HS-5 (cell line): ENCODE results near the gene MAT2A.

Experiments used
- DNase-seq: peaks from one replicate; pipeline ENCODE4 v3.0.0-alpha.2; 2012; ENCODE audit warnings: low read depth

MAT2A gene

DNA sequence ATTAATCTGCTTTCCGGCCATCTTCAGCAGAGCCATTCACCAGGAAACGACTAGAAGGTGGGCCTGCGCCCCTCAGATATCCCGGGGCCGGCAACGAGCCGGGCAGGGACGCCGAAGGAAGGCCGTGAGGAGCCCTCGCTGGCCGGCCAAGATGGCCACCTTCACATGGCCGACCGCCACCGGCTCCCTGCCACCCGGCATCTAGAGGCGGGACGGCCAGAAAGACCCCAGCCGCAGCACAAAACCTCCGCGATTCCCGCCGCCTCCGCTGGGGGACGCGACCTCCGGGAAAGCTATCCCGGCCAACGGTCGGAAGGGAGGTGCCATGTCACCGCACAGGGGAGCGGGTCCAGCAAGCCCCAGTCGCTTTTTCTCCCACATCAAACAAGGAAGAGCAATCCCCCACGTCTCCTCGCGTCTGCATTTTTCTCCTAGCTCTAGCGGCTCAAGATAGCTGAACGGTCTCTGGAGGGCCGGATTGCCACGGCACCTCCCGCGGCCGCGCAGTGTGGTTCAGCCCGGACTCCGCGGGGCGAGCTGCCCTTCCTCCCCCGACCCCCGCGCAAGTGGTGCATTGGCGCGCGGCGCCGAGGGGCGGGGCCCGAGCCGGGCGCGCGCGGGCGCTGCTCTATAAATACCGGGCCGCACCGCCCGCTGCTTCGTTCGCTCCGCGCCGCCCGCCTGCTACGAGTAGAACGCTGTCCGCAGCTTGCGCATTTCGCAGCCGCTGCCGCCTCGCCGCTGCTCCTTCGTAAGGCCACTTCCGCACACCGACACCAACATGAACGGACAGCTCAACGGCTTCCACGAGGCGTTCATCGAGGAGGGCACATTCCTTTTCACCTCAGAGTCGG is at the start of gene MAT2A:
TSS of gene MAT2A (plus strand) at position 662 of the 854 bp plus-strand sequence. CDS start at position 782, 120 bp downstream.
- peak; percentile 79 for DNase-seq

DNA sequence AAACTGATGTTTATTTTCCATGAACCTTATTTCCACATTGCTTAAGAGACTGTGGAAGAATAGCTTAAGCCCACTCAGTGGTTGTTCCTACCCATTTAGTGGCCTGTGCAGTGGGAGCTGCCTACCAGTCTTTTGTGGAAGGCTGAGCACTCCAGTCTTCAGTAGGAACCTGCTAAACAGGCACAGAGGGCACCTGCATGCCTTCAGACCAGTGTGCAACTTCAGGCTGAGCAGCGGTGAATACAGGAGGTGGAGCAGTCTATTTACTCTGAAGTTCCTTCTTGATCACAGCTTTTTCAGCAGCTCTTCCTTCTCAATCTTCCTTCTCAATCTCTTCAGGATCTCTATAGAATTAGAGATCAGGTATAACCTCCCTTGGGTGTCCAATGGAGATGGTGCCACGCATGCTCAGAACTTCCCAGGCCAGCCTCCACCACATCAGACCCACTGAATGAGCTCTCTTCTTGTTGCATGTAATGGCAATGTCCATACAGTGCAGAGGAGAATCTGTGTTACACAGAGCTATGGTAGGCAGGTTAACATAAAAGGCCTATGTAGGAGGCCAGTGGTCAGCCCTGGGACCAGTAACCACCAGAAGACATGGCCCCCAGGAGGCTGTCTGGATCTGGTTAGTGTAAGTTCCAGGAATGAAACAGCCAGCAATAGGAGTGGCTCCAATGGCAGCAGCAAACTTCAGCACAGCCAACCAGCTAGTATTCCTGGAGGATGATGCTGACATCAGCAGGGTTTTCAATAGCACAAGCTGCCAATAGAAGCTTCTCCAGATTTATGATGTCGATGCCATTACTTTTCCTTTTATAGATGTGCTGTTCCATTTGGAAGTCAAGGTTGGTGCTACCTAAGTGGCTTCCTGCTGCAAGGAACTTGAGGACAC is 47.9 kb upstream of the MAT2A start:
- no peak for DNase-seq

DNA sequence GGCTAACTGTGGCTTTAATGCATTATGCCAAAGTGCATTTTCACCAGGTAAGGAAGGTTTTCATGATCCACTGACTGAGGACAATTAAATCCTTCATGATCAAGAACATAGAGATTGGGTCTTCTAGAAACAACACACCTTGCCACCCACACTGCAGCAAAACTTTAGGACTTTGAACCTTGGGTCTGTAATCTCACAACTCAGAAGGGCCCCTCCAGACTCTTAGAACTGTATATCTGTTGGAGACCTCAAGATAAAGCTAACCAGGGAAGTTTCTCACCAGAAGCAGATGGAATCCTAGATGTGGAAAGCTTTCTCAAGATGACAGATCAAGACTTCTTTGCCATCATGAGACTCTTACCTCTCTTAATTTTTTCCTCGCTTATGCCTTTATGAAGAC is 42.5 kb upstream of the MAT2A start:
- DNase-seq: no peak

GRCh38 chr2:85497944-85498630 is 40.9 kb upstream of the MAT2A start:
- no peak for DNase-seq

DNA sequence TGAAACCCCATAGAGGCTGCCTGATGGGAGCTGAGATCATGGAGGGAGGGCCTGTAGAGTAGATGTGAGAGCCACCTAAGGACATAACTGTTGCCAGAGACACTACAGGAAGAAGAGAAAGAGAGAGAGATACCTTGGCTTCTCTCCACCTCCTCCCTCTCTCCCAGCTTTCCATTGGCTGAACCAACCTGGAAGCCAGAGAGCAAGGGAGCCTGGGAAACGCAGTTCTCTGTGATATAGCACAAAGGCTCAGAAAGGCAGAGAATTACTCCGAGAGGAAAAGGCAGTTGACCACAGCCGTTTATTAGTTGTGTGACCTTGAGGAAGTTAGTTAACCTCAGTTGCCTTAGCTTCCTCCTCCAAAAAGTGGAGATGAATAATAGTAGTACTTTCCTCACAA is 37.7 kb upstream of the MAT2A start:
- DNase-seq: no peak

DNA sequence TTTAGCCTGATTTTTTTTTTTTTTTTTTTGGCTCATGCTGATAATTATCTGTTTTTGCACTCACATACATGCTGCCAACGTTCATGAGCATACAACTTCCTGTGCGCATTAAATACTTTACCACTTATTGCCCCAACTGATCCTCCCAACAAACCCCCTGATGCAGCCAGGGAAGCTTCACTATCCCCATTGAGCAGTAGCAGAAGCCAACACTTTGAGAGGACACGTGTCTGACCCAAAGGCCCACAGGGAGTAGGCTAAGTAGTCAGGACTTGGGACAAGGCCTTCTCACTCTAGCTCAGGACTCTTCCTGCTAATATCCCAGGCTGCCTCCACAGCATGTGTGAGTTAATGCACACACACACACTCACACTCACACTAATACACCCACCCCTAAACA is 36.2 kb upstream of the MAT2A start:
- no peak for DNase-seq

DNA sequence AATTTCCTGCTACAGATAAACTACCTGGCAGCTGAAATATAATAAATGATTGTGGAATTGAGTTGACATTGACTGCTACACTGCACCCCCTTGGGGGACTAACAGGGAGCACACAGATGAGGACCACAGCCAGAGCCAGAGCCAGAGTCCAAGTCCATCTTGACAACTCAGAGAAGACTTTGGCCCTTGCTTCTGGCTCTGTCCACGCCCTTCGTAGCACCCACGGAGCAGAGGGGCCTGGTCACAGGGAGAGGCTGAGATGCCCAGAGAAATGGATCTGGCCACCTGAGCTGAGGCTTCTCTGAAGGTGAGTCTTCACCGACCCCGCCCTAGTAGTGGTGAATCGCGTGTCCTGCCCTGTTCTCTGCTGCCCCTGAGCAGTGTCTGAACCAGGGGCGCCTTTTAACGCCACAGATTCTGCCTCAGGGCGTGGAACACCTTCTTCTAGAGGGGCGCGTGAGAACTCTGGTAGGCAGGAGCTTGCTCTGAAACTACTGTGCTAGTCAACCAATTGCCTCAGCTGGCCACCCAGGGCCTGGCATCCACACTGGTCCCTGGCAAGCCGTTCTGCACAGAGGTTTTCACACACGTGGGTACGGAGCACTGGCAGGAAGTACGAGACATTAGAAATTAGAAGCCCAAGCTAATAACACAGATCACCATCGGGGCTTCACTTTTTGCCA is 35.7 kb upstream of the MAT2A start:
- DNase-seq: no peak

GRCh38 chr2:85503851-85504777 is 34.9 kb upstream of the MAT2A start:
- peak; percentile 28 for DNase-seq

- DNase-seq: peak; percentile 99
Measured at GRCh38 chr2:85504778-85505261, 34.1 kb upstream of the MAT2A start.

DNA sequence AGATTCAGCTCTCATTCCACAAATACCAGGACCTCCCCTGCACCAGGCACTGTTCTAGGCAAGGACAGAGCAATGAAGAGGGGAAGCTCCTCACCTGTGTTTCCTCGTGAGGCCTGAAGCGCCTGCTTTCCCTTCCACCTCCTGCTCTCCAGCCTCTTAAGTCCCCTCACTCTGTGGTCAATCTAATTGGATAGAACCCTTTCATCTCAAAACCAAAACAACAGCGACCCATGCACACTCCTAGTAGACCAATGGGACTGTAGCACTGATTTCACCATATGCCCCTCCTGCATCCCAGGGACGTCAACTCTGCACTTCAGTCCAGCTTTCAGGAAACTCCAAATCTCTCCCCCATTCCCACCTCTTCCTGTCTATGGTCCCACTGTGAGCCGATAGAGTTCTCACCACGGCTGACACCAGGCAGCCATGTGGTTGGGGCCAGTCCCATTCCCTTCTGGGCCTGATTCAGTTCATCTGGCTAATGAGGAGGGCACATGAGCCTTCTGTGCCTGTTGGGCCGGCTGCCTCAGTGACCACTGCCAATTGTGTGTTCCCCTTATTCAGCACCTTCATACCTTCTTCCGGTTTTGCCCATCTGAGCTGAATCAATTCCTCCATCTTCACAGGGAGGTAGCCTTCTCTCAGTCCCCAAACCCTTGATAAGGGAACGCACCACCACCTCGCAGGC is 33.3 kb upstream of the MAT2A start:
- no peak for DNase-seq

DNA sequence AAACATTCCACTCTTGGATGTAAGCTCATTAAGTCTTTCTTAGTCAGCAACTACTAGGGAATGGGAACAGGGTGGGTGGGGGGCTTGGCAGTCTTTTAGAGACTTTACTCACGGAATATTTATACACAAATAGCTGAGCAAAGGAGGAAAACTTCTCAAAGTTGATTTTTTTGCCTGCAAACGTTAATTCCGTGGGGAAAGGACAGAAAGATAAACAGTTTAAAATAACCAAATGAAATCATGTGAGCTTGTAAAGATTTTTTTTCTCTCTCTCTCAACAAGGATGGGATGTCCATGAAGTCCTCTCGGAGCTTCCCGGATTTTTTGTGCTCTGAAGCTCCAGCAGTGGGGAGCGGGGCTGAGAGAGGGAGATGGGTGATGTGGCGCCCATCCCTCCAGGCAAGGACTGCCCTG is 32.2 kb upstream of the MAT2A start:
- DNase-seq: no peak

GRCh38 chr2:85511008-85511811 is 27.8 kb upstream of the MAT2A start:
- DNase-seq: no peak

DNA sequence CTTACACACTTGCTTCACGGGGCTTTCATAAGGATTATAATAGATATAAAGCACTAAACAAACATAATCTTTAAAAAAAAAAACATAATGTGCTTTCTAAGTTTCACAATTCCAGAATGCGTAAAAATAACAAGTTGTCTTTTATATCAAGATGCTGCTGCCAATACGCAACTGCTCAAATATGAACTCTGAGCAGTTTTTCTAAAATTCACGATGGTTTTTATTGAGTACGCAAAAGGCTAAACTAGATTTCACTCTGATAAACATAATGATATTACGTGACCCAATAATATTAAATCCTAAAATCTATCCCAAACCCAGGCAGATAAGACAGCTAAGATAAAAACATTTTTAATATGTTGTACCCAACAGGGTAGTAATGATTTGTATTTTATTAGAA is 24.6 kb upstream of the MAT2A start:
- DNase-seq: no peak

DNA sequence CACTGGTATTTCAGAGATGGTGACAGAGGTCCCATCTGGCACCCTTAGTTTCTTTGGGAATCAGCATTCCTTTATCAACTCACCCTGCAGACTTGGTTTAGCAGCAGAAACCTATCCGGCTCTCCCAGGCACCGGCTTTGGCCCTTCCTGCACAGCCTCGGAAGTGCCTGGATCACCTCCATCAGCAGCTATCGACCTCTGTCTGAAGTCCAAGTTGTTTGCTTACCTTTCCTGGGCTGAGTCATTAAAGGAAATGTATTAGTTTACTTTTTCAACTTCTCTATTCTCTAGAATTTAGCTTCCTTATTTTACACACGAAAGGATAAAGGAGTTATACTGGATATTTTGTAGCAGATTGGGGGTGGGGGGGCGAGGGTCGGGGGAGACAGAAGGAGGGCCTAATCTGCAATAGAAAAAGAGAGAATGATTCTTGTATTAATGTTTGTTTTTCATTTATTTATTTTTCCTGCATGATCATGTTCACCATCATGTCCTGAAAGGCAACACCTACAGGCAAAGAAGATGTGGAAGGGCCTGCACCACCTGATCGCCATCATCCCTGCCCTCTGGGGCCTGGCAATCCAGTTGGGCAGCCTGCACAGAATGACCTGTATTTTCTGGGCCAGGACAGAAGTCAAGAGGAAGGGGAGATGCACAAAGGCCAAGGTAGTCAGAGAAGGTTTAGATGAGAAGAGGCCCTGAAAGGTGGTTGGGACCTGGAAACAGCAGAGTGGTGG is 22.1 kb upstream of the MAT2A start:
- no peak for DNase-seq

GRCh38 chr2:85522090-85522647 is 16.8 kb upstream of the MAT2A start:
- DNase-seq: no peak

- DNase-seq: no peak
Measured at GRCh38 chr2:85523062-85523902, 15.7 kb upstream of the MAT2A start.

GRCh38 chr2:85523903-85524335 is 15.0 kb upstream of the MAT2A start:
- DNase-seq: no peak
